Posterior vena cava (tissue), 2 donors: ENCODE results near the gene MYH8. TPM values are rescaled to one million over a fixed set of nuclear protein-coding genes. Genes with fewer than 3 reads are reported as not detected.

Source experiments
- DNase-seq: peaks from one replicate; pipeline ENCODE4 v3.0.0-alpha.2; 2020; ENCODE audit warnings: low spot score
- intact Hi-C, 2 donors: fragments of 100-400 bp; cut with DNase I; formaldehyde crosslinking; loops; one replicate each; pipeline versions ENCODE4 v1.14.1 to v1.14.2; 2022 to 2023
- long read RNA-seq, 2 donors: library from polyadenylated mRNA; unstranded; transcript quantifications; one replicate each; pipeline ENCODE4 v2.0.0, GENCODE V29; 2020 to 2021
- total RNA-seq, 2 donors: library from RNA; stranded (reverse); fragmentation: NEBNext Ultra II Directional; extraction: Animal tissue kit (Norgen Biotek cat#: 25700); gene quantifications; one replicate each; pipeline ENCODE4 v1.2.1, GENCODE V29; 2021
- donor health status: DM: yes; HTN: yes; CAD: no.
- donor health status: DM: yes; HTN: yes; CAD: no.

MYH8 gene
- not detected for total RNA-seq
- long read RNA-seq, donor 1: 0 reads
- long read RNA-seq, donor 2: 0 reads

GRCh38 chr17:10421900-10422542, at the start of gene MYH8:
Gene MYH8, minus strand, starts transcription at chr17:10421950. Its CDS starts 1,723 bp downstream, at chr17:10420227.
- no peak for DNase-seq
- intact Hi-C loops: no loop called here

- DNase-seq: no peak
- intact Hi-C loops: no loop called here
Measured at GRCh38 chr17:10469459-10469858, 47.7 kb upstream of the MYH8 start, which contains the start of gene MYH4. Gene MYH4, minus strand, starts transcription at chr17:10469559. Its CDS starts 2,814 bp downstream, at chr17:10466745.

- intact Hi-C loops: no loop called here
- no peak for DNase-seq
Measured at GRCh38 chr17:10463402-10463801, 41.7 kb upstream of the MYH8 start.

DNA sequence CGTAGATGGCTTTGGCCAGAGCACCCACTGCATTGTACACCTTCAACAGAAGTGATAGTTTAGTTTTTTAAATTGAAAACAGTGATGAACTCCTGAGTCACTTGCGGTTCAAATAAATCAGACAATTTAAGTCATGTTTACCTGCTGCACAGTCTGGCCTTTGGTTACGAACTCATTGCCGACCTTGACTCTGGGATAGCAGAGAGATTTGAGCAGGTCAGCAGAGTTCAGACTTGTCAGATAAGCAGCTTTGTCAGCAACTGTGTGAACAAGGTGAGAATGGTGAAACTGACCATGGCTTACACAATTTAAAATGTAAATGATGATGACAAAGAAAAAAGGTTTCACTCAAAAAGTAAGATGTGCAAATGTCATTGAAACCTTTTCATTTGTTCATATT, 38.3 kb upstream of the MYH8 start:
- intact Hi-C loops: no loop called here
- DNase-seq: no peak

GRCh38 chr17:10458701-10459100, 37.0 kb upstream of the MYH8 start:
- intact Hi-C loops: no loop called here
- DNase-seq: no peak

GRCh38 chr17:10457952-10458351, 36.2 kb upstream of the MYH8 start:
- intact Hi-C loops: no loop called here
- DNase-seq: no peak

- intact Hi-C loops: no loop called here
Measured at GRCh38 chr17:10447026-10447931, 25.5 kb upstream of the MYH8 start.

DNA sequence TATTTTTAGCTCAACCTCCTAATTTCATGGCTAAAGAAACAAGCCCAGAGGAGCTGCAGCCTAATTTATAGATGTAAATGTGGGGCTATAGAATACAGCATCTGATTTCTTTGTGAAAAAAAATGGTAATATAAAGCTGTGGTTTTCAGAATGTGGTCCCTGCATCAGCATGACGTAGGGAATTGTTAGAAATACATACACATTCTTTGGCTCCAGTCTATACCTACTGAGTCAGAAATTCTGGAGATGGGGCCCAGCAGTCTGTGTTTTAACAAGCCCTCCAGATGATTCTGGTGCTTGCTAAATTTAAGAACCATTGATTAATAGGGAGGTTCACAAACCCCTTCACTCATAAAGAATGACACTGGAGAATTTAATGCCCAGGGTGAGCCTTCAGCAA, 18.1 kb upstream of the MYH8 start:
- intact Hi-C loops: no loop called here

More at GRCh38 chr17:10447026-10447931, 25.5 kb upstream of the MYH8 start:
- no peak for DNase-seq

GRCh38 chr17:10435096-10435495, 13.3 kb upstream of the MYH8 start:
- DNase-seq: no peak
- intact Hi-C loops: no loop called here

More for the DNA sequence above, 18.1 kb upstream of the MYH8 start:
- no peak for DNase-seq

- no peak for DNase-seq
- intact Hi-C loops: no loop called here
Measured at GRCh38 chr17:10429421-10430045, 7.8 kb upstream of the MYH8 start.

DNA sequence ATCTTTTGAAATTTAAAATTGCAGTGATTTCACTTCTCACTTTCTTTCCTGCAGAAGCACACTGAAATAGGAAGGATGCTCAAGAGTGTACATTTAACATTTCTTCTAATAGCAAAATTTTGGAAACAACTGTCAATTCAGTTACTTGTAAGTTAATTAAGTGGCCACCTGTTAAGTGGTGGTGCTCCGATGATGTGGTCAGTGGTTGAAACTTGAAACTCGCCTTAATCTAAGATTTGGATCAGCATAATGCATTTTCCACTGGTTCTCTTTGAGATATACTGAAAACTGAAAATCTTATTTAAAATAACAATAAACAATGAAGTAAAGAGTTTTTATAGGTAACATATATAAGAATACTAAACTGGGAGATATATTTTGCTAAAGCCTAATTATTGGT, 7.0 kb upstream of the MYH8 start:
- intact Hi-C loops: no loop called here
- DNase-seq: no peak

- intact Hi-C loops: no loop called here
- no peak for DNase-seq
Measured at GRCh38 chr17:10421211-10421610, 539 bp downstream of the MYH8 start.

DNA sequence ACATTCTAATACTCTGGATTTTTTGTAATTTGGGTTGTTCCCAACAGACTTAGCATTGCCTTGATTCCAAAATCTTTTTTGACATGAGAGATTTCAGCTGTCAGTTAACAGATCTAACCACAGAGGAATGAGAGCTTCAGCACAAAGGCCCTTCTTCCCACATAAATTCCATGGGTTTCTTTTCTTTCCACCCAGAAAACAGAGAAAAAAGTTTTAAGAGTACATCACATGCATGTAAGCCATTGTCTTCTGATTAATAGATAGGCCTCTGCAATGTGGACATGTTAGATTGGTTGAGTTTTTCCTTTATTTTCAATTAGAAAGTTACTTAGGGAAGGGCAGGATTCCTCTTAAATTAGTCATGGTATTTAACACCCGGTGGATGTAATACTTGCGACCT, 939 bp downstream of the MYH8 start:
- intact Hi-C loops: no loop called here
- DNase-seq: no peak

DNA sequence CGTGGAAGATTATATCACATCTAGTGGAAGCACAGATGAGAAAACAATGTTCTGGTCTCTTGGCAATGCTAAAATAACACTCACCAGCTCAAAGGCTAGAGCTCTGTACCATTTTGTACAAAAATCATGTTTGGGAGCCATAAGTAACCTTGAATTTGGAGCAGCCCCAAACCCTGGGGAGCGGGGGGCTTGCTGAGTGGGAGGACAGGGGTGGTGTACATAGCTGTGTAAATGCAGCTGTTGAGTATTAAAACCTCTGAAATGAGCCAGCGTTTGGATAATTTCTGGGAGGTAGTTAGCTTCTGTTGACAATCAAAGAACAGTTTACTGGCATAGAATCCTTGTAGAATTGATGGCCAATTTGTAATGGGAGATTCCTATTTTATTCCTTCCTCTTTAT, 4.3 kb downstream of the MYH8 start:
- intact Hi-C loops: no loop called here
- no peak for DNase-seq

DNA sequence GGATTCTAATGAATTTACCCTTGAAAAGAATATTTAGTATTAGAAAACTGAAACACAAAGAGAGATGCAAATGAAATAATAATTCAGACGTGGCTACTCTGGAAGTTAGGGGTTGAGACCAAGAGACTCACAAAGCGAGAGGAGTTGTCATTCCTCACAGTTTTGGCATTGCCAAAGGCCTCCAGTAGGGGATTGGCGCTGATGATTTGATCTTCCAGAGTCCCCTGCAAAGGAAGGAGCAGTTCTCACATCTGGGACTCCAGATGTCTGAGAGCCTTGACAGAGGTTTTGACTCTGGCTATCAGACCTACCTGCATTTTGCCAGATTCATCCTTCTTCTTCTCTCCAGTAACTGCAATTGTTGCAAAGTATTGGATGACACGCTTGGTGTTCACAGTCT, 6.6 kb downstream of the MYH8 start:
- no peak for DNase-seq
- intact Hi-C loops: no loop called here

DNA sequence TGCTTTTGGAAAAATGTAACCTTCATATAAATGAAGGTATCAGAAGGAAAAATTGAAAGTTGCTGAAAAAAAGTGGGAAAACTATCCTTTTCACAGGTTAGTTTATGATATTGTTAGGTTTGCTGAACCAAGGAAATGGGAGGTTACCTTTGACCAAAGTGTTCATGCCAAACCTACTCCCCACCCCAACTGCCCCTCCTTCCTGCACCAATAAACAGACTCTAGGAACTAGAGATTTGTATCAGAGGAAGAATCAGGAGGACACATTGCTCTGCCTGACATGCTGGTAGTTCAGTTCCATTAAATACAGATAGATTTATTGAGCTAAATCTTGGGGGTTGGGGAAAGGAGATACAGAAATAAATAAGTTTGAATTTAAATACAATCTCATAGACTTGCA, 18.2 kb downstream of the MYH8 start:
- DNase-seq: no peak
- intact Hi-C loops: no loop called here

GRCh38 chr17:10398352-10398751, 23.4 kb downstream of the MYH8 start:
- no peak for DNase-seq
- intact Hi-C loops: no loop called here

DNA sequence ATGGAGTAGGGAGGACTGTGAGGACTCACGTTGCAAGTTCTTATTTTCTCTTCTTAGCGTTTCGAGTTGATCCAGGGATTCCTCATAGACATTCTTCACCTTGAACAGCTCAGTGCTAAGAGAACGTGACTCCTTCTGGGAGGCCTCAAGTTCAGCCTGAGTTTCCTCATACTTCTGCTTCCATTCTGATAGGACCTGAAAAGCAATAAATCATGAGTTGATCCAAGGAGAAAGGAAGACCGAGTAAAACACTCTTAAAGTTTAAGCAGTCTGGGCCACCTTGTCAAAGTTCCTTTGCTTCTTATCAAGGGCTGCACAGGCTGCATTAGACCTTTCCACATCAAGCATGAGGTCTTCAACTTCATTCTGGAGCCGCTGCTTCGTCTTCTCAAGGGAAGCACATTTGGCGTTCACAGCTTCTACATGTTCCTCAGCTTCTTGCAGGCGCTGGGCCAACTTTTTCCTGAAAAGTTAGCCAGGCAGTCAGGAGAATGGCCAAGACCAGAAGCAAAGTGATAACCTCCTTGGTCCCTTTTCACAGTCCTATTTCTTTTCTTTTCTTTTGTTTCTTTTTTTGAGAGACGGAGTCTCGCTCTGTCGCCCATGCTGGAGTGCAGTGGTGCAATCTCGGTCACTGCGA, 25.1 kb downstream of the MYH8 start:
- DNase-seq: no peak
- intact Hi-C loops: no loop called here

GRCh38 chr17:10394201-10394887, 27.4 kb downstream of the MYH8 start:
- no peak for DNase-seq
- intact Hi-C loops: no loop called here
